Measurements from ENCODE around the gene TEKT5.
A peak's percentile ranks its signal among the peaks of the same experiment; 100 is the strongest.
"Not testable (repeated sequence)": the region's sequence is repeated elsewhere in the genome, so short reads cannot be mapped to it uniquely, and the experiment has no call there.

TEKT5 gene

DNA sequence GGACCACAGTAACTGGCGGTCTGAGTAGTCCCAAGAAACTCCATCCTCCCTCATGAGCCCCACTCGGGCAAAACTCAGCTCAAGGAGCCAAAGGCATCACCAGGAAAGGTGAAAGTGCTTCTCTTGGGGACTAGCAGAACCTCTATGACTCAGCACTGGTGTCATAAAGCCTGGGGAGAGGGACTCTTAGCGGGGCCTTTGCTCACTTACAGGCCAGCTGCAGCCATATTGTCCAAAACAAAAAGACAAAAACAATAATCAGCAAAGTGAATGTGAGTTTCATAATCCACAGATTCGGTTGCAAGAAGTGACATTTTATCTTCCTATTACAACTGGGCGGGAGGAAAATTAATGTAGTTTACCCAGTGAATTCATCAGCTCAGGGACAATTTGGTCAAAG is at the start of gene TEKT5:
Gene TEKT5 (minus strand): TSS at position 101 of the 400 bp plus-strand sequence. CDS start 57 bp downstream, at position 44.
- no peak for DNase-seq (ENCODE audit: low read depth in 2 of 2, low spot score in 1 of 2)

DNA sequence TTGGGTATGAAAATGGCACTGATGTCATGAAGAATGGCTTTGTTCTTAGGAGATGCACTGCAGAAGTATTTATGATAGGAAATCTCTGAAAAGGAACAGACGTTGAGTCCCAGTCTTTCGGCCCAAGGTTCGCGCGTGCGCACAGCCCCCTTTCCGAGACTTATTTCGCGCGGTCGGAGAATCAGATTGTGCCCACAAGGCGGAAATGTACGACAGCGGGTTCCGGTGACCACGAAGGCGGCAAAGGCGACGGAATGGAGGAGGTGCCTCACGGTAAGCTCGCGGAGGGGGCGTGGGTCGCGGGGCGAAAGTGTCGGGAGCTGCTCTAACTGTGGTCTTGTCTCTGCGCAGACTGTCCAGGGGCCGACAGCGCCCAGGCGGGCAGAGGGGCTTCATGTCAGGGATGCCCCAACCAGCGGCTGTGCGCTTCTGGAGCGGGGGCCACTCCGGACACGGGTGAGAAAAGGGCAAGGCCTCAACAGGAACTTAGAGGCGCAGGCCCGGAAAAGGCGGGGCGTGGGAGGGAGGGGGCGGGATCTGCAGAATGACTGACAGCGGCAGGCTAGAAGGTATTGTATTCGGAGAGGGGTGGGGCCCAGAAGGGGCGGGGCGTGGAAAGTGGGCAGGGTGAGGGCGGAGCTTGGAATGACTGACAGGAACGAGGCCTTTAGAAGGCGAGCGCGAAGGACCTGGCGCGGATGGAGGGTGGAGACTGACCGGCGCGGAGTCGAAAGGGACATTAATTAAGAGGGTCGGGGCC is 49.1 kb upstream of the TEKT5 start, which contains the start of gene NUBP1:
Gene NUBP1 (plus strand): TSS at position 233 of the 760 bp plus-strand sequence. CDS start 22 bp downstream, at position 255.
- peak; percentile 98 to 100 for DNase-seq (ENCODE audit: low read depth in 2 of 2, low spot score in 1 of 2)

DNA sequence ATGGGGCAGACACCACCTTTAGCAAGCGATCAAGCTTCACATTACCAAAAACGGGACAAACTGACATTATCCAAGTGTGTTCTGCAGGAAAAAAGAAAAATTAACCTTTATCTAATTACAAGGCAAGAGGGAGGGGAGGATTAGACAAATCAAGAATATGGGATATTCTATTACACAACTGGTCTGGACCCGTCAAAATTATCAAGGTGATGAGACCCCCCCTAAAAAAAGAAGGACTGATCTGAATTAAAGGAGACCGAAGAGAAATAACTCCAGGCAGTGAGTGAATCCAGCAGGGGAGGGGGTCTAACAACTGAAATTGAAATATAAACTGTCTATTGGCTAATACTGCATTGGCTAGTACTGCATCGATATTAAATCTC is 48.5 kb upstream of the TEKT5 start:
- no peak for DNase-seq (ENCODE audit: low read depth in 2 of 2, low spot score in 1 of 2)

DNA sequence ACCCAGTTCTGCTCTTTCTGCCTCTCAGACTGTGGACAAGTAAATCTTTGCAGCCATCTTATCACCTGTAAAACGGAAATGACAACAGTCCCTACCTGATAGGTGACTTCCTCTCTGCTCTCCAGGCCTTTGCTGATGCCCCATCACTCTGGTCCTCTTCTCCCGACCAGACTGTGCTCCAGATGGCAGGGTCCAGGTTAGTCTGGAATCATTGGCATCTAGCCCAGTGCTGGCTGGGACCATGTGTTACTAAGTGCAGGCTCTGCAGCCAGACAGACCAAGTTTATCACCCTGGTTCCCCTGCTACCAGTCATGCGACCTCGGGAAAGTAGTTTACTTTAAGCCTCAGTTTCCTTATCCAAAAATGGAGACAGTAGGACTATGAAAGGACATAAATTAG is 47.1 kb upstream of the TEKT5 start:
- no peak for DNase-seq (ENCODE audit: low read depth in 2 of 2, low spot score in 1 of 2)

DNA sequence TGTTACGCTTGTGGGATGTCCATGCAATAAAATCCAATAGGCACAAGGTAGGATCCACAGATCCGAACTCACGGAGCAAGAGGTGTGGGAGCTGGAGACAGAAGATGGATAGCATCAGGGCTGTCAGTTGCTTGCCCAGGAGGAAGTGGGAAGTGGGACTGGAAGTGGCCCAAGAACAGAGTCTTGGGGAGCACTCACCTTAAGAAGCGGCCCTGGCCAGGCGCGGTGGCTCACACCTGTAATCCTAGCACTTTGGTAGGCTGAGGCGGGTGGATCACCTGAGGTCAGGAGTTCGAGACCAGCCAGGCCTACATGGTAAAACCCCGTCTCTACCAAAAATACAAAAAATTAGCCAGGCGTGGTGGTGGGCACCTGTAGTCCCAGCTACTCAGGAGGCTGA is 46.5 kb upstream of the TEKT5 start:
- DNase-seq (ENCODE audit: low read depth in 2 of 2, low spot score in 1 of 2) = not testable (repeated sequence)

DNA sequence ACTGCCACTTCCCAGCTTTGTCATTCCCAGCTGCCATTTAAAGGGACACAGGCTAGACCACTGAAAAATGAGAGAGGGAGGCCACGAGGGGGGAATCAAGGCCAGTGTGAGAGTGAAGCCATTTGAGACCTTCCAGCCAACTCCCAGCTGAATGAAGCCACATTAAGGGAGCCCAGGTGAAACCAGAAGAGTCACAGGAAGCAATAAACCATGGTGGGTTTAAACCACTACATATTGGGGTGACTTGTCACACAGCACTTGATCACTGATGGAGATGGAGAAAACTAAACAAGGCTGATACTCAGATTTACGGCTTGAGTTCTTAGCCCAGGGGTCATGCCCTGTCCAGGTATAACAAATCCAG is 46.1 kb upstream of the TEKT5 start:
- no peak for DNase-seq (ENCODE audit: low read depth in 2 of 2, low spot score in 1 of 2)

DNA sequence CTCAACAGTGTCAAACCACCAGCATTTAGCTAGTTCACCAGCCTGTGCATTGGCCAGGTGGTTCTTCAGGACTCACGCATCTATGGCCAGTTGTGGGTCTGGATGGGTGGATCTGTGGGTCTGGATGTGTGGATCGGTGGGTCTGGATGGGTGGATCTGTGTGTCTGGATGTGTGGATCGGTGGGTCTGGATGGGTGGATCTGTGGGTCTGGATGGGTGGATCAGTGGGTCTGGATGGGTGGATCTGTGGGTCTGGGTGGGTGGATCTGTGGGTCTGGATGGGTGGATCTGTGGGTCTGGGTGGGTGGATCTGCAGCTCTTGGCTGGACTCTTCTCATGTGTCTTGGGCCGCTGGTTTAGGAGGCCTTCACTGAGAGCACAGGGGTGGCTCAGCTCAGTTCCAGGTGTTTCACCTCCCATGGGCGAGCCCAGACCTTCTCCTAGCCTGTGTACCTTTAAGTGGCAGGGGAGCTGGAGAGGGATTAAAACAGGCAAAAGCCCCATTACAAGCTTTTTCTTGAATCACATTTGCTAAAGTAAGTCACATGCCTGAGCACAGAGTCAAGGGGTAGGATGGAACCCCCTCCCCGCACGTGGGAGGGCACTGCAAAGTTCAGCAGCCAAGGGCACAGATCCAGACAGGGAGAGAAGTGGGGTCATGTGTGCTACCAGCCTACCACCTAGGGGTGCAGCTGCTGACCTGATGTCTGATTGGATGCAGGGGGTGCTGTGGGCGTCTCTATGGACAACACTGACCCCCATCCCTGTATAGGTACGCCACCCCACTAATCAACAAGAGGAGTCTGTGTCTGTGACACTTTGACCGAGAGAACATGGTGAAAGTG is 45.5 kb upstream of the TEKT5 start:
- DNase-seq (ENCODE audit: low read depth in 2 of 2, low spot score in 1 of 2) = no peak

DNA sequence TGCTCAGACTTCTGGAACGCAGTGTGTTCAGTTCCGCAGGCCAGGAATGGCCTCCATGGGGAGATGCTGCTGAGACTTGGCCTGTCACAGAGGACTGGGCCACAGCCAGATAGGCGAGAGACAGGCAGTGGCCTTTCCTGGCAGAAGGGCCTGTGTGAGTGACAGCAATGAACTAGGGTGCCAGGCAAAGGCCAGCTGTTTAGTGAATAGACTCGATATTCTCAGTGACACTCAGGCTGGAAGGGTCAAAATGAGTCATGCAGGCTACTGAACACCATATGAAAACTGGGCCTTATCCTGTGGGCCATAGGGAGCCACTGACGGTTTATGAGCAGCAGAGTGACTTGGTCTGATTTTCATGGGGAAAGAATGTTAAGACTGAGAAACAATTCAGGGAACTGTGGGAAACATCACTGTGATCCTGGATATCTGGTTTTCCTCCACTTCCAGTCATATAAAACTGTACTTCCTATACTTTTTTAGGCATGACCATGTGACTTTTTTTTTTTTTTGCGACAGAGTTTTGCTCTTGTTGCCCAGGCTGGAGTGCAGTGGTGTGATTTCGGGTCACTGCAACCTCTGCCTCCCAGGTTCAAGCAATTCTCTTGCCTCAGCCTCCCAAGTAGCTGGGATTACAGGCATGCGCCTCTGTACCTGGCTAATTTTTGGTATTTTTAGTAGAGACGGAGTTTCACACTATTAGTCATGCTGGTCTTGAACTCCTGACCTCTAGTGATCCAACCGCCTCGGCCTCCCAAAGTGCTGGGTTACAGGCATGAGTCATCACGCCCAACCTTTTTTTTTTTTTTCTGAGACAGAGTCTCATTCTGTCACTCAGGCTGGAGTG is 43.7 kb upstream of the TEKT5 start:
- DNase-seq (ENCODE audit: low read depth in 2 of 2, low spot score in 1 of 2) = no peak

DNA sequence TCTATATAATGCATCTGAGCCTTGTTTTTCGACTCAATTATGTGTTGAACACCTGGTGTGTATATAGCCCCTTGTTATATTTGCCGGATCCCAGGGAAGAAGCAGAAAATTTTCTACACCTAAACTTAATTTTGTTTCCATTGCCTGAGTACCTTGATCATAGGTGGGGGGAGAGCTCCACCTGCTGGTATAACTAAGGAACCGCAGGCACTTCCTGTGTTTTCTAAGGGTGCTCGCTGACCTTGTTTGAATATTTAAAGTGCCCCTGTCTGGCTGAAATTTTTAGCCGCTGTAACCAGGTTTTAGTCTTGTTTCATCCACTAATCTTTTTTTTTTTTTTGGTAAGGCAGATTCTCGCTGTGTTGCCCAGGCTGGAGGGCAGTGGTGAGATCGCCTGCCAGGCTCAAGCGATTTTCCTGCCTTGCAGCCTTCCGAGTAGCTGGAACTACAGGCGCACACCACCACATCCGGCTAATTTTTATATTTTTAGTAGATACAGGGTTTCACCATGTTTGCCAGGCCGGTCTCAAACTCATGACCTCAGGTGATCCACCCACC is 42.4 kb upstream of the TEKT5 start:
- DNase-seq (ENCODE audit: low read depth in 2 of 2, low spot score in 1 of 2) = peak; percentile 22 to 41

DNA sequence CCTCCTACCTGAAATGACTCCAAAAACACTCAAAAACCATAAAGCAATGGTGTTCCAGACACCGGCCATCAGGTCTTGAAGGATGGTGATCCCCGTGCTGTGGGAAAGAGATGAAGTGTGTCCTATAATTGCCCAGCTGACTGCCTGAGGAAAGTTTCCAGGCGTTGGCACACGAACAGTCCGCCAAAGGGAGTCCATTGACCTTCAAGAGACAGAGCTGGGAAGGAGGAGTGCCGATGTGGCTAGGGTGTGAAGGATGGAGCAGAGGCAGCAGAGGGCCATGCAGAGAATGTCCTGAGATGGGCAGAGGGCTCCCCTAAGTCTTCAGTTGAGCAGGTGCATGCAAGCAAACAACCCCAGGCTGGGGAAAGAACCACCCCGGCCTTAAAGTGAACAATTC is 37.1 kb upstream of the TEKT5 start:
- no peak for DNase-seq (ENCODE audit: low read depth in 2 of 2, low spot score in 1 of 2)

DNA sequence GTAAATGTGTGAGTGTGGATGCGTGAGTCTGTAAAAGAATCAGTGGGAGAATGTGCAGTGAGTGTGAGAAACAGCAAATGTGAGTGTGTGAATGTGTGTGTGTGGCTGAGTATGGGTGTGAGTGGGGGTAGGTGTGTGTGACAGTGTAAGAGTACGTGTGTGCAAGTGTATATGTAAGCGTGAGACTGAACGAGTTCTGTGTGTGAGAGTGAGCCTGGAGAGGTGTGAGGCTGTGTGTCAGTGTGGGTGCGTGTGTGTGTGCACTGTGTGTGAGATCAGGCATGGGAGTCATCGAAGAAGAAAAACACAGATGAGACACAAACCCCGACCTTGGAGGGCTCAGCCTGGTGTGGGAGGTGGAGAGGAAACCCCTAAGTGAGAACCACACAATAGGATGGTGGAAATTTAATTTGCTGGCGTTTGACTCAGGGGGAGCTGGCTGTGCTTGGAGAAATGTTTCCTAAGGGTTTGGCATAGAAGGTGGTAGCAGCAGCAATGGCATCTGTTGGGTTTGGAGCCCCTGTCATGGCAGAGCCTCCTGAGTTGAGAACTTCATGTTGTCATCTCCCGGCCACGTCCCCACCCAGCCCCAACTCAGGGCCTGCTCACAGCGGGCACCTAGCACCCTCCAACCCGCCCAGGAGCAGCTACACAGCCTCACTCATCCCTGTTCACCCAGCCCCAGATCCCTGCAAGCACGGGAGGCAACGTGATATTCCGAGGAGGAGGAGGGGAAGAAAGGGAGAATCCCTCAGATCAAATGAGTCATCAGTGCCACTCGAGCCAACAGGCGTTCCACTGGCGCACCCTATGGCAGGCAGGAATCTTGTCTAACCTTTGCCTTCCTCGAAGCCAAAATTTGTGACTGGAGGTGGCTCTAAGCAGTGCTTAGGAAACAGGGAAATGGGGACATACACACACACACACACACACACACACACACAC is 34.6 kb upstream of the TEKT5 start:
- DNase-seq (ENCODE audit: low read depth in 2 of 2, low spot score in 1 of 2) = no peak

DNA sequence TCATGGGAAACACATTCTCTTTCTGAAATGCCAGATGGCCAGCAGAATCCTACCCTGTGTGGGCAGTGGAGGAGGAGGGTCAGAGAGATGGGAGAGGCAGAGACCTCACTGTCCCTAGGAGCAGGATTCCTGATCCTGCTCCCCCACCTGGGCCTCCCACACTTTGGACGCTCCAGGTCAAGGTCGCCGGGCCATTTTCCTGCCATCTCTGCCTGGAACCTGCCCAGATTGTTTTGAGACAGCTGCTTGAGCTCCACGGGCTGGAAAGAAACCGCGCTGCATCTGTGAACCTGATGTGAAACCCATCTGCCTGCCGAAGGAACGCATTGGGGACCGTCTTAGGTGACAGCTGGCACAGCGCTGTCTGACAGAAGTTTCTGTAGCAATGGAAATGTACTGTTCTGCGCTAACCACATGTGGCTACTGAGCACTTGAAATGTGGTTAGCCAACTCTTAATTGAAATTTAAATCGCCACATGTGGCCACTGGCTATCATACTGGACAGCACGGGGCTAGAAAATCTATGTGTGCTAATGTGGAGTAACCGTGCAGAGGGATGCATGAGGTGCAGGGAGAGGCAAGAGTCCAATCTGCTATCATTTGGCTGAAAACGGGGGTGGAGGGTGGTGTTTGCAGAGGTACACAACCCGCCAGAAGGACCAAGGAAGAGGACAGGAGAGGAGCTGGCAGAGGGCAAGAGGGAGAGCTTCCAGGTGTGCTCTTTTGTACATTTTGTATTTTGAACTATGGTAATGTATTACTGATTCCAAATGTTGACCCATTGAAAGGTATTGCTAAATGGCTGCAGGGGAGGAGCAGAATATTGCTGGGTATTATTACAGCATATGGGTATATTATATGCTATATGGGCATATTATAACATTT is 33.5 kb upstream of the TEKT5 start:
- no peak for DNase-seq (ENCODE audit: low read depth in 2 of 2, low spot score in 1 of 2)

DNA sequence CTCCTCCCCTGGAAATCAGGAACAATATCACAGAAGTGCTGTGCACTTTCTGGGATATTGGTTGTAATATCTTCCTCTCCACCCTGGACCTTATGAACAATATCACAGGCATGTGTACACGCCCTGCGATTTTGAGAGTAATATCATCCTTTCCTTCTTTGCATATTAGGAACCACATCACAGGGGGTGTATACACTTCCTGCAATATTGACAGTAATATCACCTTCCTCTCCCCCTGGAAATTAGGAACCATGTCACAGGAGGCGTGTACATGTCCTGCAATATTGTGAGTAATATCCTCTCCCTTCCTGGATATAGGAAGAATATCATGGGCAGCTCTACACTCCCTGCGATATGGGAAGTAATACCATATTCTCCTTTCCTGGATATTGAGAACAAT is 14.2 kb upstream of the TEKT5 start:
- DNase-seq (ENCODE audit: low read depth in 2 of 2, low spot score in 1 of 2) = no peak

DNA sequence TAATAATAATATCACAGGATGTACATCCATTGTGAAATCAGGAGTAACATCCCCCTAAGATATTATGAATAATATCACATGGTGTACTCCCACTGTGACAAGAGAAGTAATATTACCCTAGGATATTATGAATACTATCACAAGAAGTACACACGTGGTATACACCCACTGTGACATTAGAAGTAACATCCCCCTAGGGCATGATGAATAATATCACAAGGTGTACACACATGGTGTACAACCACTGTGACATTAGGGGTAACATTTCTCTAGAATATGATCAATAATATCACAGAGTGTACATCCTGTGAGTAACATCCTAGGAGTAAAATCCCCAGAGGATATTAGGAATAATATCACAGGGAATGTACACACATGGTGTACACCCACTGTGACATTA is 5.0 kb upstream of the TEKT5 start:
- DNase-seq (ENCODE audit: low read depth in 2 of 2, low spot score in 1 of 2) = no peak

DNA sequence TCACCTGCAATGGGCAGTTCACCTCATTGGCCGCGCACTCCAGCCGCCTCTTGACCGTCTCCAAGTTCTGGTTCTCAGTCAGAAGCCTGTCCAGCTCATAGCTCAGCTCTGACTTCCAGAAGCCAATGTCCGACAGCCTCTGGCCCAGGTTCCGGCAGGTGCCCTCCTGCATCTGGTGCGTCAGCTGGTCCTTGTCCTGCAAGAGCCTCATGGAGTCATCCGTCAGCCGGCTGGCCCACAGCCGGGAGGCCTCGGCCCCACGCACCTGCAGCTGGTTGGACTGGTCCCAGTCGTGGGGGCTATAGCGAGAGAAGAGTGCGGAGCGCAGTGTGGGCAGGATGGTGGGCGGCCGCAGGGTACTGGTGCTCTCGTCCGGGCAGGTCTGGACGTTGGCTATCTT is 424 bp downstream of the TEKT5 start:
- no peak for DNase-seq (ENCODE audit: low read depth in 2 of 2, low spot score in 1 of 2)

DNA sequence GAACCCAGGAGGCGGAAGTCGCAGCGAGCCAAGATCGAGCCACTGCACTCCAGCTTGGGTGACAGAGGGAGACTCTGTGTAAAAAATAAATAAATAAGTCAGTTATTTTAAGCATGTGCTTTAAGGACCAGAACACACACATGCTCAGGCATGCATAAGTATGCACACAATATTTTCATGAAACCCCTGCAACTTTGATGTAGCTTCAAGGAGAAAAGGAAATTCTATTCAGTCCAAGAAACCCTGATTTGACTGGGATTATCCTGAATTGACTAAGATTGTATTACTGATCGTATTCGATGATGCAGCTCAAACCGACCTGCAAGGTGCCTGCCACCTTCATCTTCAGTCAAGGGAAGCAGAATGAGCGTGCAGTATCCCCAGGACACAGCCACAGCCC is 841 bp downstream of the TEKT5 start:
- DNase-seq (ENCODE audit: low read depth in 2 of 2, low spot score in 1 of 2) = no peak

DNA sequence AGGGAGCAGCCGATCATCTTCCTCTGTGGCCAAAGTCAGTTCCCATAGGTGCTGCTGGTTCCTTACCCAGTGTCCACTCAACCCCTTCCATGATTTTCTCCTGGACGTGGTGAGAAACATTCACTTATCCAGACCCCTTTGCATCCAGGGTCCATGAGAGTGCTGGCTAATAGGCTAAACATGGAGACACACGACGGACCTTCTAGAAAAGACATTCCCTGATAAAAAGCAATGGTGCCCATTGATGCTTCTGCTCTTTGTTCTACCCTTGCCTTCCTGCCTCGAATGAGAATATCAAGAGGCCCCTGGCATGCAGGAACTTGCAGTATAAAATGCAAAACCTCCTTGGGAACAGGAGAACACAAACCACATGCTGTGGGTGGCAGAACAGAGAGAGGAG is 2.3 kb downstream of the TEKT5 start:
- DNase-seq (ENCODE audit: low read depth in 2 of 2, low spot score in 1 of 2) = no peak

DNA sequence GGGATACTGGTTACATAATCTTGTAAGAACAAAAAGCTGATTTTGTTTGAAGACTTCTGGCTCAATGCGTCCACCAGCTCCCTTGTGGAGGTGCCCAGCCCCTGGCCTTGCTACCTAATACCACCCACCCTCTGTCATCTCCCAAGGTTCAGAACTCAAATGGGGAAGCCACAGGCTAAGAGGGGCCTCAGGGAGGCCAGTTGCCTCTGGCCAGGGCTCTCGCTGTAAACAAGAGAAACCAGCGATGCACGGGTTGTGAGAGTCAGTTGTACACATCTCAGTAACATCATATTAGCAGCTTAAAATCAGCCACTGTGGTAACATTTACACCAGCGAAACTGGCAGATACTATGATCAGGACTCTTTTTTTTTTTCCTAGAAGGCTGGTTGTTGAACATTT is 6.0 kb downstream of the TEKT5 start:
- no peak for DNase-seq (ENCODE audit: low read depth in 2 of 2, low spot score in 1 of 2)

DNA sequence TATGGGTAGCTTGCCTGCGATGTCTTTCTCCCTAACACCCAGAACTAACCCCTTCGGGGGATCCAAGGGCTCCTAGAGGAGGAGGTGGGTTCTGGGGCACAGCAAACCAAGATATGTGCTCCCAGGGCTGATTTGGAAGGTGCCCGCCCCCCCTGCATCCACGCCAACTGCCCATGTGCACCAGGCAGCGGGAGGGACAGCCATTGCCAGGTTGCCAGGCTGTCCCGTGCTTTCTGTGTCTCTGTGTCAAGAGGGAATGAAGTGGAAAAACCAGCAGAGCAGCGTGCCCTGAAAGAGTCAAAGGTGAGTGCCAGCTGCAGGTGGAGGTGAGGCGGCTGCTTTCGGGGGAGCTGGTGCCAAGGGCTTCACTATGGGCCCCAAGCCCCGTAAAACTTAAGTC is 6.4 kb downstream of the TEKT5 start:
- DNase-seq (ENCODE audit: low read depth in 2 of 2, low spot score in 1 of 2) = no peak
